Measurements from ENCODE around the gene SSR4. TPM values are rescaled to one million over a fixed set of nuclear protein-coding genes. Genes with fewer than 3 reads are reported as not detected.

Gene SSR4
- total RNA-seq, 3 donors from 2014 or later (not counting 1 experiment from before 2014, with no cell fraction given): 160 to 280 (median 189) TPM

DNA sequence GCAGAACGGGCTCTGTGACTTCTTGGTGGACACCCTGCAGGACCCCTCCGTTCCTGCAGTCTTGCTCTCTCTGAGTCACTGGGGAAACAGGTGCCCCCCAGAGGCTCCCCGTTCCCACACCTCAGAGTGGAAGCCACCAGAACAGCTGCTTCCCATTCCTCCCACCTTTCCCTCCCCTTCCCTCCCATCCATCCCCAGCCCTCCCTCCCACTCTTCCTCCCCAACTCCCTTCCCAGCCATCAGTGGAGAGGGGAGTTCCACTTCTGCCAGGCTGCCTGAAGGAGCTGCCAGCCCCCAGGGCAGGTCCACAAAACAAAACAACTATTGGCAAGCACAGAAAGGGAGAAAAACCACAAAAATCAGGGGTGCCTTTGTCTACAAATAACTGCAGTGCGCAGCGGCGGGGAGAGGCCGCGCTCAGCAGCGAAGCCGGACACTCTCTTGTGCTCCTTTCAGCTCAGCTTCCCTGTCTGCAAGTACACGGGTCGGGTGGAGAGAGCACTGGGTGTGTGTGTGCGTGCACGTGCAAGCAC is 8.1 kb downstream of the SSR4 start:
- Mint-ChIP-seq H3K4me1 (peaks cover 0 to under 1% of the 10 kb centered on the region in 2 donors), H3K27ac (no peak overlapping the region)
- WGBS (ENCODE audit: insufficient coverage): 37% methylated on average over 14 of the region's 14 CpGs

GRCh38 chrX:153803211-153804099 is 9.0 kb downstream of the SSR4 start:
- Histone ChIP-seq H3K4me1 (ENCODE audit: control insufficient read depth, insufficient read depth, low read length) (no peaks in the 10 kb centered on the region), H3K36me3 (ENCODE audit: control insufficient read depth, insufficient read depth, low read length) (peaks cover 11% of the 10 kb centered on the region), H3K27me3 (ENCODE audit: control insufficient read depth, insufficient read depth, low read length) (no peaks in the 10 kb centered on the region), H3K4me3 (ENCODE audit: low read length) (no peak overlapping the region), H3K9me3 (ENCODE audit: control insufficient read depth, insufficient read depth, low read length) (no peaks in the 10 kb centered on the region), H3K27ac (ENCODE audit: low read length) (no peak overlapping the region)
- Mint-ChIP-seq H3K36me3 (no peaks in the 10 kb centered on the region), H3K4me3 (no peak overlapping the region), H3K27ac (no peak overlapping the region), H3K4me1 (peaks cover 0 to 6% of the 10 kb centered on the region in 2 donors), H3K27me3 (ENCODE audit: low read depth in 2 of 2) (no peaks in the 10 kb centered on the region), H3K9me3 (no peaks in the 10 kb centered on the region)
- TF ChIP-seq, protein P1, sequence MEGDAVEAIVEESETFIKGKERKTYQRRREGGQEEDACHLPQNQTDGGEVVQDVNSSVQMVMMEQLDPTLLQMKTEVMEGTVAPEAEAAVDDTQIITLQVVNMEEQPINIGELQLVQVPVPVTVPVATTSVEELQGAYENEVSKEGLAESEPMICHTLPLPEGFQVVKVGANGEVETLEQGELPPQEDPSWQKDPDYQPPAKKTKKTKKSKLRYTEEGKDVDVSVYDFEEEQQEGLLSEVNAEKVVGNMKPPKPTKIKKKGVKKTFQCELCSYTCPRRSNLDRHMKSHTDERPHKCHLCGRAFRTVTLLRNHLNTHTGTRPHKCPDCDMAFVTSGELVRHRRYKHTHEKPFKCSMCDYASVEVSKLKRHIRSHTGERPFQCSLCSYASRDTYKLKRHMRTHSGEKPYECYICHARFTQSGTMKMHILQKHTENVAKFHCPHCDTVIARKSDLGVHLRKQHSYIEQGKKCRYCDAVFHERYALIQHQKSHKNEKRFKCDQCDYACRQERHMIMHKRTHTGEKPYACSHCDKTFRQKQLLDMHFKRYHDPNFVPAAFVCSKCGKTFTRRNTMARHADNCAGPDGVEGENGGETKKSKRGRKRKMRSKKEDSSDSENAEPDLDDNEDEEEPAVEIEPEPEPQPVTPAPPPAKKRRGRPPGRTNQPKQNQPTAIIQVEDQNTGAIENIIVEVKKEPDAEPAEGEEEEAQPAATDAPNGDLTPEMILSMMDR (IDR thresholded peaks at IDR 0.05): no peak
- ATAC-seq: no peak
- intact Hi-C loops (cut with micrococcal nuclease): no loop called here
- no peak for DNase-seq
- 97% methylated on average over 74 of the region's 87 CpGs for WGBS (ENCODE audit: insufficient coverage)

More for the DNA sequence above, 8.1 kb downstream of the SSR4 start:
- intact Hi-C loops (cut with micrococcal nuclease): no loop called here
- H3K4me1 ChIP-seq (ENCODE audit: control insufficient read depth, insufficient read depth, low read length): no peaks in the 10 kb centered on the region
- no peak overlapping the region for H3K27ac ChIP-seq (ENCODE audit: low read length)
- H3K36me3 ChIP-seq (ENCODE audit: control insufficient read depth, insufficient read depth, low read length): peaks cover 19% of the 10 kb centered on the region
- TF ChIP-seq, protein P1 (IDR thresholded peaks at IDR 0.05): no peak
- Mint-ChIP-seq H3K4me3 (no peak overlapping the region), H3K27me3 (ENCODE audit: low read depth in 2 of 2) (no peaks in the 10 kb centered on the region), H3K36me3 (no peaks in the 10 kb centered on the region), H3K9me3 (no peaks in the 10 kb centered on the region)
- DNase-seq (no peak), ATAC-seq (no peak)
- H3K27me3 ChIP-seq (ENCODE audit: control insufficient read depth, insufficient read depth, low read length): no peaks in the 10 kb centered on the region
- no peaks in the 10 kb centered on the region for H3K9me3 ChIP-seq (ENCODE audit: control insufficient read depth, insufficient read depth, low read length)
- no peak overlapping the region for H3K4me3 ChIP-seq (ENCODE audit: low read length)

- Histone ChIP-seq H3K9me3 (ENCODE audit: control insufficient read depth, insufficient read depth, low read length) (no peaks in the 10 kb centered on the region), H3K27ac (ENCODE audit: low read length) (no peak overlapping the region), H3K4me3 (ENCODE audit: low read length) (no peak overlapping the region), H3K4me1 (ENCODE audit: control insufficient read depth, insufficient read depth, low read length) (no peaks in the 10 kb centered on the region), H3K36me3 (ENCODE audit: control insufficient read depth, insufficient read depth, low read length) (peaks cover 6% of the 10 kb centered on the region), H3K27me3 (ENCODE audit: control insufficient read depth, insufficient read depth, low read length) (no peaks in the 10 kb centered on the region)
- ATAC-seq (no peak), DNase-seq (no peak)
- no peaks in the 10 kb centered on the region for H3K27me3 Mint-ChIP-seq (ENCODE audit: low read depth in 2 of 2)
- no peak overlapping the region for H3K27ac Mint-ChIP-seq
- H3K4me1 Mint-ChIP-seq: peaks cover 0 to 6% of the 10 kb centered on the region in 2 donors
- no peaks in the 10 kb centered on the region for H3K36me3 Mint-ChIP-seq
- no peak overlapping the region for H3K4me3 Mint-ChIP-seq
- no peaks in the 10 kb centered on the region for H3K9me3 Mint-ChIP-seq
- TF ChIP-seq, protein P1 (IDR thresholded peaks at IDR 0.05): no peak
- 98% methylated on average over 34 of the region's 34 CpGs for WGBS (ENCODE audit: insufficient coverage)
- intact Hi-C loops (cut with micrococcal nuclease): no loop called here
Observed at GRCh38 chrX:153804100-153804595, 9.7 kb downstream of the SSR4 start.
